NCI-H345 treated with DMSO at 0.1 percent for 48 hours (cell line): Measurements from ENCODE around the gene P2RY1.
"Not testable (repeated sequence)": the region's sequence is repeated elsewhere in the genome, so short reads cannot be mapped to it uniquely, and the experiment has no call there.

Experiments
- DNase-seq: peaks from one replicate; lab custom pipeline; 2025; ENCODE audit not compliant: unreplicated experiment; lab: John Stamatoyannopoulos, UW

Gene P2RY1

GRCh38 chr3:152836269-152836668, 1.3 kb downstream of the P2RY1 start:
- no peak for DNase-seq

DNA sequence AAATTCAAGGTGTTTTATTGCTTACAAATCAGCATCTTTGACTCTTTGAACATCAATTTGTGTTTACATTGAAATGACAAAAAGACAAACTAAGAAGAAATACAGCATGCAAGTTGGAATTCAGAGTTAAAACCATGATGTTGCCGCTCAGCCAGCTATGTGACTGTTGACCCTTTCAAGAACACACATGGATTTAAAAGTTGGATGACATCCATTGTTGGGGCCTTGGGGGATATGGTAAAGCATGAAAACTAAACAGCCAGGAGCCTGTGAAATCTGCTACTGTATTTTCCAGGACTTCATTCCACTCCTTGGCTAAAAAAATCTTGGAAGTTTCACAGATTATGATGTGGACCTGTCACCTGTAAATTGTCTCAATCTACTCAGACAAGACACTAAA, 4.6 kb downstream of the P2RY1 start:
- DNase-seq, result no peak

- no peak for DNase-seq
These were observed 6.2 kb downstream of the P2RY1 start for GRCh38 chr3:152841131-152841530.

DNA sequence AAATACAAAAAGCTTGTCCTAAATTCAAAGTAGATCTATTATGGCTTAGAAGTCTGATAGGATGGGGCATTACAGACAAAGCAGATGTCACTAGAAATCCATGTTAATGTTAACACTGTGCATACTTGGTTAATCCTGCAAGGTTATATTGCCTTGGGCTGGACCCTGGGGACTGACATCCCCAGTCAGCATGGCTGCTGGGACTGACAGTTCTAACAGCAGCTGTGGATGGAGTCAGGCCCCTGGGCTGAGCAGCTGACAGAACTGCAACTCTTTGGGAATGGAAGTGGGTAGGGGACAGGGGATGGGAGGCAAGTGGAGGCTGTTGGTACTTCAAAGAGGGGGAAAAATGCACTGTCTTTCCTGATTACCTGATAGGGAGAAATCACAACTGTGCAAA, 7.5 kb downstream of the P2RY1 start:
- no peak for DNase-seq

DNA sequence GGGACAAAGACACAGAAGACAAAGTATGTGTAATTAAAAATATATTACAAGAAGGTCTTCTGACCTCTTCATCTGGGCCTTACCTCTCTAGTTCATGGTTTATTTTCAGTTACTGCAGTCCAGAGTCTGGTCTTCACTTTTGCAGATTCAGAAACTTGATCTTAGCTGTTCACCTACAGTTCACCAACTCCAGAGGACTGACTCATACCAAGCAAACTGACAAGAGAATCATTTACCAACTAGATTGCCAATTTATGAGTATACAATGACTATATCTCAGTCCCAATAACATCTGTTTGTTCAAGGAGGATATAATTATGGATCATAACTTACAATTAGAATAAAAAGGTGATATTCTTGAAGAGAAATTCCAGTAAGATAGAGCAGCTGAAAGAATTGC, 9.0 kb downstream of the P2RY1 start:
- DNase-seq, result no peak

DNA sequence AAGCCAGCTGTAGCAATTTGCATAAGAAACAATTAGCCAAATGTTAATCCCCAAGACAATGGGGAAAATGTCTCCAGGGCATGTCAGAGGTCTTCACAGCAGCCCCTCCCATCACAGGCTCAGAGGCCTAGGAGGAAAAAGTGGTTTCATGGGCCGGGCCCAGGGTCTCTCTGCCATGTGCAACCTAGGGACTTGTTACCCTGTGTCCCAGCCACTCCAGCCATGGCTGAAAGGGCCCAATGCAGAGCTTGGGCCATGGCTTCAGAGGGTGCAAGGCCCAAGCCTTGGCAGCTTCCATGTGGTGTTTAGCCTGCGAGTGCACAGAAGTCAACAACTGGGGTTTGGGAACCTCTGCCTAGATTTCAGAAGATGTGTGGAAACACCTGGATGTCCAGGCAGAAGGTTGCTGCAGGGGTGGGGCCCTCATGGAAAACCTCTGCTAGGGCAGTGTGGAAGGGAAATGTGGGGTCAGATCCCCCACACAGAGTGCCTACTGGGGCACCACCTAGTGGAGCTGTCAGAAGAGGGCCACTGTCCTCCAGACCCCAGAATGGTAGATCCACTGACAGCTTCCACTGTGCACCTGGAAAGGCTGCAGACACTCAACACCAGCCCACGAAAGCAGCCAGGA, 11.8 kb downstream of the P2RY1 start:
- not testable (repeated sequence) for DNase-seq

GRCh38 chr3:152847599-152847998, 12.7 kb downstream of the P2RY1 start:
- not testable (repeated sequence) for DNase-seq

DNA sequence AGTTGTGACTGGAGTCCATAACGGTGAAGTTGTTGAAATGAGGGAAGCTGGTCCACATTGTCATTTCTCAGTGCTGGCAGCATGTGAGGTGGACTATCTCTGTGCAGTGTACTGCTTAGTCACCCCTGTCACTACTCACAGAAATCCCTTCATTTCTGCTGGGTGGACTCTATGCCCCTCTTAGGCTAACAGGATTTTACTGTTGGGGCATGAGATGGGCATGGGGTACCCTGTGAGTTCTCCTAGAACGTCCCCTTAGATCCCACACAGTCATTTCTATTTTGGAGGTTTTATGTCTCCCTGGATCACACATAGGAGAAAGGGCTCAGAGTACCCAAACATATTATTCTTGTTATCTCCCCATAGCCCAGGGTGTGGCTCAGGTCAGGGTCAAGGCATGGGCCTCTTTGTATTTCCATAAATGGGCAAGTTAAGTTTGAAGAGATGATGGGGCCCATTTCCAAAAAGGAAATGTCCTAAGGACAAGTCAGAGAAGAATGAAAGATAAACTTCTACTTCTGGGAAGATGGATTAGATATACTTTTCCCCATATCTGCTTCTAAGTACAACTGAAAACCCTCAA, 15.2 kb downstream of the P2RY1 start:
- DNase-seq, result no peak

DNA sequence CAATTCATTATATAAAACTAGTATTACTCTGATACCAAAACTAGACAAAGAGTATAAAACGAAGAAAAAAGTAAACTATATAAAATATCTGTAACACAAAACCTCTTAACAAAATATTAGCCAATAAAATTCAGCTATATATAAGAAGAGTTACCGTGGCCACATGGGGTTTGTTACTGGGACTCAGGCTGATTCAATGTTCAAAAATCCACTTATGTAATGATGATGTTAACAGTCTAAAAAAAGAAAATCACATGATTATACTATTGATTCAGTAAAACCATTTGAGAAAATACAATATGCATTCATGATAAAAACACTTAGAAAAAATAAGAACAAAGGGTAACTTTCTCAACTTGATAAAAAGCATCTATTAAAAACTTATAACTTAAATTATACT, 18.3 kb downstream of the P2RY1 start:
- no peak for DNase-seq

GRCh38 chr3:152857082-152857481, 22.2 kb downstream of the P2RY1 start:
- no peak for DNase-seq

GRCh38 chr3:152858170-152858800, 23.4 kb downstream of the P2RY1 start:
- no peak for DNase-seq

DNA sequence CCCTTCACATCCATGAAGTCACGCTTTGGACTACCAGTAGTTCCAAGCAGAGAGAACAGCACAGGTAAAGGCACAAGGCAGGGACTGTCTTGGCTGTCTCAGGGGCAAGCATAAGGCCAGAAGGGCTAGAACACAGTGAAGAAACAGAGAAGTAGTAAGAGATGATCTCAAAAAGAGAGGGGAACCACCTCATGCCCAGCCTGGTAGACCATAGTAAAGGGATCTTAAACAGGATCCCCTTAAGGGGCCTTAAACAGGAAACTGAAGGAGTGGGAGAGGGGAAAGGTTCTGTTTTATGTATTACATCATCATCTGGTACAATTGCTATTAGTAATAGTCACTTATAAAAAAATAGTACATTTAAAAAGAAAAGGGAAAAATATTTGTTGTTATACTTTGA, 25.8 kb downstream of the P2RY1 start:
- no peak for DNase-seq

- DNase-seq, result no peak
These were observed 30.8 kb downstream of the P2RY1 start for GRCh38 chr3:152865668-152866245.

GRCh38 chr3:152870027-152870426, 35.1 kb downstream of the P2RY1 start:
- DNase-seq, result no peak

DNA sequence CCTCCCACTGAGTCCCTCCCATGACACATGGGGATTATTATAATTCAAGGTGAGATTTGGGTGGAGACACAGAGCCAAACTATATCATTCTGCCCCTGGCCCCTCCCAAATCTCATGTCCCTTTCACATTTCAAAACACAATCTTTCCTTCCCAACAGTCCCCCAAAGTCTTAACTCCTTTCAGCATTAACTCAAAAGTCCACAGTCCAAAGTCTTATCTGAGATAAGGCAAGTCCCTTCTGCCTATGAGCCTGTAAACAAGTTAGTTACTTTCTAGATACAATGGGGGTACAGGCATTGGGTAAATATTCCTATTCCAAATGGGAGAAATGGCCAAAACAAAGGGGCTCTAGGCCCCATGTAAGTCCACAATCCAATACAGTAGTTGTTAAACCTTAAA, 38.4 kb downstream of the P2RY1 start:
- DNase-seq, result not testable (repeated sequence)

DNA sequence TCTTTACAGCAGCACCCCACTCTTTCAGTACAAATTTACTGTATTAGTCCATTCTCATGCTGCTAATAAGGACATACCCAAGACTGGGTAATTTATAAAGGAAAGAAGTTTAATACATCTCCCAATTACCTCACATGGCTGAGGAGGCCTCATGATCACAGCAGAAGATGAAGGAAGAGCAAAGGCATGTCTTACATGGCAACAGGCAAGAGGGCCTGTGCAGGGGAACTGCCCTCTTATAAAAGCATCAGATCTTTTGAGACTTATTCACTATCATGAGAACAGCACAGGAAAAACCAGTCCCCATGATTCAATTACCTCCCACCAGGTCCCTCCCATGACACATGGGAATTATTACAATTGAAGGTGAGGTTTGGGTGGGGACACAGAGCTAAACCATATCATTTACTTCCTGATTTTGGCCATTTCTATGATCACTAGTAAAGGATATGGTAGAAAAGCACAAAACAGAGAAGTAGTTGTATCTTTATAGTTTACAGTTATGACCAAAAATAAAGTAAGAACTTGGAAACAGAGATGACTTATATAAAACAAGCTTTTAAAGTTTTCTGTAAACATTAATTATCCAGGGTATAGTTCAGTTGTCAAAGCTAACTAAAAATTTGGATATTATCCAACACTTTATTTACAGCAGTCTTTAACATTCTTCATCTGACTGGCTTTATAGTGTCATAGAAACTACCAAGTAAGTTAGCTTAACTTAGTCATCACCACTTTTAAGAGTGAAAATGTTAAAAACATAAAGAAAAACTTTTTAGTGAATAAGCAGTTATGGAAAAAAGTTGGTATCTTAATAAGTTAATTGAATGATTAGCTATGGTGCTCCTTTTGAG, 40.2 kb downstream of the P2RY1 start:
- no peak for DNase-seq

DNA sequence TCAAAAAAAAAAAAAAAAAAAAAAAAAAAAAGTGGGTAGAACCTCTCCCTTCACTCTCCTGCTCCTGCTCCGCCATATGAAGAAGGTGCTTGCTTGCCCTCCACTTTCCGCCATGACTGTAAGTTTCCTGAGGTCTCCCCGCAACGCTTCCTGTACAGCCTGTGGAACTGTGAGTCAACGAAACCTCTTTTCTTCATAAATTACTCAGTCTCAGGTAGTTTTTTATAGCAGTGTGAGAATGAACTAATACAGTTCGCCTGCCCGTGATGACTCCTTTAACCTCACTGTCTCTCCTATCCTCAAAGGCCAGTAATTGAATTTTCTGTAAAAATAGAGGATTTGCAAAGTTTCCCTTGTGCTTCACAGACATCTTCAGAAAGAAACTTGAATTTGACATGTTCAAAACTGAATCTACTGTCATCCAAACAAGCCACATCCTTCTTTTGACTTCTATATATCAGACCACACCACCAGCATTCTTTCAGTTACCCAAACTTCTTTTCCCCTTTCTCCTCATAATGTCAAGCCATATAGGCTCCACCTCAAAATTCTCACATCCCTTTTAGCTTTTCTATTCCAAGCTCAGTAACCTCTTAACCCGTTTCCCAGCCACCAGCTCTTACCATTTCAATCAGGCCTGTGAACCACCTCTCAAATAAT, 44.3 kb downstream of the P2RY1 start:
- DNase-seq, result no peak

DNA sequence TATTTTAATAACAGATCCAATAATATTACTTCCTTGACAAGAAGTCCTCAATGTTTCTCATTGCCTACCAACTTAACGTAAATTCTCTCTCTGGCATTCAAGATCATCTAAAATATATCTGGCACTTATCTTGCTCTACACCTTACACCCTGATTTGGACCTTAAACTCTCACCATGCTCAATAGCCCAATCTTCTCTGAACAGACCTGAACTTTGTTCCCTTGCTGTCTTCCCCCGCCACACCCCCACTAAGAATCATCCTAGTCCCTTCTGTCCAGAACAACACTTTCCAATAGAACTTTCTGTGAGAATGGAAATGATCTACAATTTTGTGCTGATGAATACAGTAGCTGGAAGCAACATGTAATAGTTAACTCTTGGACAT, 44.9 kb downstream of the P2RY1 start:
- no peak for DNase-seq

- DNase-seq, result no peak
These were observed 50.1 kb downstream of the P2RY1 start for GRCh38 chr3:152885076-152885475.
